Measurements from ENCODE around the gene SLC25A12.

DNA sequence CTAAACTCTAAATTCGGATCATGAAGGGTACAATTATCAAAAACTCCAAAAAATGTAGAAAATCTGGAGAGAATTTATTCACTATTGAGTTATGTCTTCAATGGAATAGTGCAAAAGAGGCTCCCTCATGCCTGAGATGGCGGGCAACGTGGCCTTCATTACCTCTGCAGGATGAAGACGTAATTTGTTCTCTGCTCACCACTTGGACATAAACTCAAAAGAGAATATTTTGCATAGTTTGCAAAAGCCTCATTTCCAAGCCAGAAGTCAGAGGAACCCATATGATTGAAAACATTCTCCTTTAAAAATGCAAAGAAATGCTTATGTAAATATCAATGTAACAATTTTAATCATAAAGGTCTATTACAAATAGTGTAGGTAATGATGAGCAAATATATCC is 58.7 kb downstream of the SLC25A12 start:
- TF ChIP-seq POLR2A (IDR thresholded peaks at IDR 0.05; ENCODE audit: low read depth, low read length) = no peak
- TF ChIP-seq POLR2AphosphoS5 (IDR thresholded peaks at IDR 0.05; ENCODE audit: low read depth, low read length) = no peak
- no peak for TF ChIP-seq TAF1 (IDR thresholded peaks at IDR 0.05; ENCODE audit: borderline replicate concordance, low read depth, low read length)
